ENCODE data around the gene LDHD.
A peak's percentile ranks its signal among the peaks of the same experiment; 100 is the strongest.
"Not testable (repeated sequence)": the region's sequence is repeated elsewhere in the genome, so short reads cannot be mapped to it uniquely, and the experiment has no call there.

The LDHD gene

GRCh38 chr16:75116081-75116910 lies at the start of gene LDHD:
LDHD (minus strand) TSS chr16:75116780; CDS start chr16:75116720, 60 bp downstream.
- no peak for DNase-seq (ENCODE audit: low read depth)

DNA sequence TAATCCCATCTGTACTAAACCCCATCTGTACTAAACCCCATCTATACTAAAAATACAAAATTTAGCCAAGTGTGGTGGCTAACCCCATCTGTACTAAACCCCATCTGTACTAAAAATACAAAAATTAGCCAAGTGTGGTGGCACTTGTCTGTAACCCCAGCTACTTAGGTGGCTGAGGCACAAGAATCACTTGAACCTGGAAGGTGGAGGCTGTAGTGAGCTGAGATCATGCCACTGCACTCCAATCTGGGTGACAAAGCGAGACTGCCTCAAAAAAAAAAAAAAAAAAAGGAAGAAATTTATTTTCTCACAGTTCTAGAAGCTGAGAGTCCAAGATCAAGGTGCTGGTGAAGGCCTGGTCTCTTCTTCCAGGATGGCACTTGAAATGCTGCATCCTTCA lies 43.8 kb upstream of the LDHD start:
- no peak for DNase-seq (ENCODE audit: low read depth)

DNA sequence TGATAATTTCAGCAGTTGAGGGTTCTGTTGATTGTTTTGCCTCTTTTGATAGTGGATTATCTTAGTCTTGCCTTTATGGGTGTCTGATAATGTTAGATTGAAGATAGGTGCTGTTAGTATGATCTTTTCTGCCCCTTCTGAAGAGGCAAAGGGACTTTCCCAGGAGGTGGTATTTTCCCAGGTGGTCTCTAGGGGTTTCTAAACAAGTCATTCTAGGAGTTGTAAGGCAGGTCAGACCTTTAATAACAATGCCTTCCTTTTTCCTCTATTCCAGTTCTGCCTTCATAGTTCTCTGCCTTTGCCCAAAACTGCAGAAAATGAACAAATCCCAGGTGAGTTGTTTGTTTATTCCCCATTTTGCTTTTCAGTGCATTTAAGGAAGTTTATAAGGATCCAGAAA lies 36.1 kb upstream of the LDHD start:
- DNase-seq (ENCODE audit: low read depth), result no peak

DNA sequence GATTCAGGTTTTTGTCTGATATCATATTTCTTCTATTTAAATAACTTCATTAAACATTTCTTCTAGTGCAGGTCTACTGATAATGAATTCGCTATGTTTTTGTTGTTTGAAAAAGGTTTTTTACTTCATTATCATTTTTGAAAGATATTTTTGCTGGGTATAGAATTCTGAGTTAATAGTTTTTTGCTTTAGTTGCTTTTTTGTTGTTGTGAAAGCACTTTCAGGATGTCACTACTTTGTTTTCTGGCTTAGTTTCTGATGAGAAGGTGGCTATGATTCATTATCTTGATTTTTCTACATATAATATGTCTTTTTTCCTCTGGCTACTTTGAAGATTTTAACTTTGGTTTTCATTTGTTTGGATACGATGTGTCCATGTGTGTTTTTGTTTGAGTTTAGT lies 35.2 kb upstream of the LDHD start:
- no peak for DNase-seq (ENCODE audit: low read depth)

DNA sequence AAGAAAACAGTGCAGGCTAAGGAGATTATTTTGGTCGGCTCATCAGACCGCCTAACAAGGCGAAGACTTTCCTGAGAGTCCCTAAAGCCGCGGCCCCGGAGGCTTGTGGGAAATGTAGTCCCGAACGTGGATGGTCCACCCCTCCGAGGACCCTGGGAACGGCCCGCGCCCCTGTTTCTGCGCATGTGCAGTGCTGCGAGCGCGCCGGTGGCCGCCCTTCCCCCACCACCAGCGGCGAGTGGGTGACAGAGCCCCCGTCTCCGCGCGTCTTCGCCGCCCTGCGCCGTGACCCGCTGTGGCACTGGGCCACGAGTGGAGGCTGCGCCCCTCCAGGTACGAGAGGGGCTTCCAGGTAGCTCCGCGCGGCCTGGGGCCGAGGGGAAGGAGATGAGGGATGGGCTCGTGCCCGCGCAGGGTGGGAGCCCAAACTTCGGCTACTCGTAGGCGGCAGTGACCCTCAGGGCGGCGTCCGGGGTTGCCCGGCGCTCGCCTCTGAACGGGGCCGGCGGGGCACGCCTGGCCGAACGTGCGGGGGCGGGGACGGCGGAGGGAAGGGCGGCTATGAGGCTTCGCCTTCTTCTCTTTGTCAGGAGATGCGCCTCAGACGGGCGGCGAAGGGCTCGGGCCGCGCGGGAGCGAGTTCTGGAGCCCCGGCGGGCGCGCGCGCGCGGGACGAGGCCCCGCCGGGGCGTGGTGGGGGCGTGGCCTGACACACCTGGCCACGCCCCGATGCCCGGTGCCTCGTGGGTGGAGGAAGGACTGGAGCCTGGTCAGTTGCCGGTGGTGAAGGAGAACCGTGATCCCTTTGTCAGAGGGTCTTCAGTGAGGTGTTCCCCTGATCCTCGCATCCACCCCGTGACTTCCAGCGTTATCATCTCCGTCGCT lies 32.0 kb upstream of the LDHD start, which contains the start of gene ZFP1:
TSS of gene ZFP1 (plus strand) at position 214 of the 885 bp plus-strand sequence. CDS start 4,428 bp downstream, outside the sequence.
- DNase-seq (ENCODE audit: low read depth), result peak; percentile 92

GRCh38 chr16:75147968-75148310 lies 31.4 kb upstream of the LDHD start:
- DNase-seq (ENCODE audit: low read depth), result no peak

- DNase-seq (ENCODE audit: low read depth), result no peak
Observed at GRCh38 chr16:75143941-75144340, 27.4 kb upstream of the LDHD start.

DNA sequence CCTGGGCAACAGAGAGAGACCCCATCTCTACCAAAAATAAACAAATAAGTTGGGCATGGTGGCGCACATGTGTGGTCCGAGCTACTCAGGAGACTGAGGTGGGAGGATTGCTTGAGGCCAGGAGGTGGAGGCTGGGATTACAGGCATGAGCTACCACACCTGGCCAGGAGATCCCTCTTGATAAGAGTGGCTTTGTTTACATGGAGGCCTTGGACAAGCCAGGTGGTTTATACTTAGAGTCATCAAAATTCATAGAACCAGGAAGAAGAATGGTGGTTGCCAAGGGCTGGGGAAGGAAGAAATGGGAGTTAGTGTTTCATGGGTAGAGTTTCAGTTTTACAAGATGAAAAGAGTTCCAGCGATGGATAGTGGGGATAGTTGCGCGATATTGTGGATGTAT lies 22.9 kb upstream of the LDHD start:
- no peak for DNase-seq (ENCODE audit: low read depth)

DNA sequence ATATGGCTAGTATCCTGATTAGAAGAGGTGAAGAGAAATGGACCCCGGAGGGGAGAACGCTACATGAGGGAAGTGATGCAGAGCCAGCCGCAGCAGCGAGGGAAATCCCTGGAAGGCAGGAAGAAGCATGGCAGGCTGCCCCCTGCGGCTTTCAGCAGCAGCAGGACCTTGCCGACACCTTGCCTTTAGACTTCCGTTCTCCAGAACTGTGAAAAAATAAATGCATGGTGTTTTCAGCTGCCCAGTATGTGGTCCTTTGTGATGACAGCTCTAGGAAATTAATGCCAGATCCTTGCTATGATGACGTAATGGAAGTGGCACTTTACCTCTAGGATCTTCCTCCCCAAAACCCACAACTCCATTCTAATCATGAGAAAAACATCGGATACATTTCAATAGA lies 22.1 kb upstream of the LDHD start:
- no peak for DNase-seq (ENCODE audit: low read depth)

DNA sequence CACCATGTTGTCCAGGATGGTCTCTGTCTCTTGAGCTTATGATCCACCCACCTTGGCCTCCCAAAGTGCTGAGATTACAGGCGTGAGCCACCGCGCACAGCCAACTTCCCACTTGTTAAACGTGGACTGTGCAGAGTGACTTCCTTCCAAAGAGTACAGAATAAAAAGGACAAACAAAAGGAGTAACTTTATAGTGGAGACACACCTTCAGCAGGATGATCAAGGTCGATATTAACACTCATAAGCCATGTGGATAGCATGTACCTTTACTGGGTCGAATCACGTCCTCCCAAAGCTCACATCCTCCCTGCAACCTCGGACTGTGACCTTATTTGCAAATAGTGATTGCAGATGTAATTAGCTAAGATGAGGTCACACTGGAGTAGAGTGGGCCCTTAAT lies 21.7 kb upstream of the LDHD start:
- DNase-seq (ENCODE audit: low read depth), result no peak

GRCh38 chr16:75131081-75131480 lies 14.5 kb upstream of the LDHD start:
- DNase-seq (ENCODE audit: low read depth), result no peak

DNA sequence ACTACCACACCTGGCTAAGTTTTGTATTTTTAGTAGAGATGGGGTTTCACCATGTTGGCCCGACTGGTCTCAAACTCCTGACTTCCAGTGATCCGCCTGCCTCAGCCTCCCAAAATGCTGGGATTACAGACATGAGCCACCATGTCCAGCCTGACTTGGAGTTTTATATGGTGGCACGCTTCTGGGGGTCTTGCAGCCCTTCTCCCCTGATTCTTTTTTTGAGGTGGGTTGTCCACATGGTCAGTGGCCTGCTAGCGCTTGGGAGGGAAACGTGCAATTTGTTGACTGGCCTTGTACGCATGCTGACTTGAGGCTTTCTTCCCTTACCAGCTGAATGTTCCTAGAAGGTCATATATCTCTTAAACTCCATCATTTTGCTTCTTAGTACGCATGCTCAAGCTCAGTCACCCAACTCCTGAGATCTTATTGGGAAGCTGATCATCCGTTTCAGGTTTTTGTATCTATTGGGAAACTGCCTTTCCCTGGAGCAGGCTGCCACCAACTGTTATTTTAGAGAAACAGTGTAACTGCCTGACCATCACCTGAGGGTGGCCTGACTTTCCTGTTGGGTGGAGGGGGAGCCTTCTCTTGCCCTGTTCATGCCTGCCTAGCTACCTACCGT lies 13.7 kb upstream of the LDHD start:
- no peak for DNase-seq (ENCODE audit: low read depth)

- DNase-seq (ENCODE audit: low read depth), result not testable (repeated sequence)
Observed at GRCh38 chr16:75129421-75130149, 13.0 kb upstream of the LDHD start.

DNA sequence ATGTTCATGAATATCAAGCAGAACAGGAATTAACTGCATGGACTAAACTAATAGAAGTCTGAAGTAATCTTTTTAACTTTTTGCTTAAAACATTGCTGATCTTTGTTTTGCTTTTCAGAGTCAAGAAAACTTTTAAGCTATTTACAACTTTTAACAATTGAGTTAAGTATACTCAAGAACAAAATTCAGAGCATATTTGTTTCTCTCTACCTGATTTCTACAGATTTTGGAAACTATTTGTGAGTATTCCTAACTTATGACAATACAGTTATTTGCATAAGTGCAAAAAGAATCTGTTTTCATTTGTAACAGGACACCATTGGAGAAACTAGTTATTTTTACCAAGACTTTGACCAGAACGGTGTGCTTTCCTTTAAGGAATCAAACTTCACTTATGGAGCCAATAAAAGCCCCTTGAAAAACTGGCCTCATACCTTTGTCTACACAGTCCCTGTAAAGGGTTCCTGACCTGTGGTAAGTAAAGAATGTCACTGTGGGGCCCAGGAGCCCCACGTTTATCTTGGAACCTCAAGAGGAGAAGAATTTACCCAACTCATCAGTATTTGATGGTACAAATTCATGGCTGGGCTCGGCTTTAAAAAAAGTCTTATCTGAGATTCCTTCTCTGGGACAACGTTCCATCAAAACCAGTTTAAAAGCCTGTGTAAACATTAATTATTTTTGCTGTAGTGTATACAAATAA lies 11.3 kb upstream of the LDHD start:
- DNase-seq (ENCODE audit: low read depth), result no peak

GRCh38 chr16:75122609-75123008 lies 6.0 kb upstream of the LDHD start:
- no peak for DNase-seq (ENCODE audit: low read depth)

DNA sequence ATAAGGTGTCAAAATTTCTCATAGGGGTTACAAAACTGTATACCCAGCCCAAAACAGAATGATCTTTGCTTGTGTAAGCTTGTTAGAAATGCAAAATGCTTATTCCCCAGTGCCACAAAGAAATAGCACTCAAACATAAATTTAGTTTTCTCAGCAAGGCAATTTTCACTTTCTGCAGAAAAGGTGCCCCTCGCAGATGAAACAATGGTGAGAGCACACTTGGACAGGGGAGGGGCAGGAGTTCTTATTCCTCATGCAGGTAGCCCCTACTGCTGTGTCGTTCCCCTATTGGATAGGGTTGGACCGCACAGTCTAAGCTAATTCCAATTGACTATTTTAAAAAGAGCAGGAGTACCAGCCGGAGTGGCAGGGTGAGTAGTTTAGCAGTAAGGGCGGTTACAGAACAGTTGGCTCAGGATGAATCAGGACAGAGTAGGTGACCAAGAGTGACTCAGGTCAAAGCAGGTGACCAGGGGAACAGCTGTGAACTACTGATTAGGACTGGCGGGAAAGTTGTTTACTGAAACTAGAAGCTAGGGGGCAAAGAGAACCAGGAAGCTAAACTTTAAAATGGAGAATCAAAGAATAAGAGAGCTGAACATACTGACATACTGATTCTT lies 5.5 kb upstream of the LDHD start:
- DNase-seq (ENCODE audit: low read depth), result no peak

DNA sequence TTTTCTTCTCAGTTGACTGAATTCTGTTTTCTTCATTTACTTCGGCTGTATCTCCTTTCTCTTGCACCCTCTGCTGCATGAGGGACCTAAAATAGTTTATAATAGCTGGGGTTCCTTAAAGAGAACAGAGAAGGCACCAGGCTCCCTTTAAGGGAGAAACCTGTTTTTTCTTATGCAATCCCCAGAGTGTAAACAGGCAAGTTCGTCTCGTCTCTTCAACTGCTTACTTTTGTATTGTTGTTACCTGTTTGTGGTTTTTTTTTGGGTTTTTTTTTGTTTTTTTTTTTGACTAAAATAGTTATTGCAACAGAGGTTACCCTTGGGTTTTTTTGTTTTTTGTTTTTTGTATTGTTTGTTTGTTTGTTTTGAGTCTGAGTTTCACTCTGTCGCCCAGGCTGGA lies 3.7 kb upstream of the LDHD start:
- no peak for DNase-seq (ENCODE audit: low read depth)

DNA sequence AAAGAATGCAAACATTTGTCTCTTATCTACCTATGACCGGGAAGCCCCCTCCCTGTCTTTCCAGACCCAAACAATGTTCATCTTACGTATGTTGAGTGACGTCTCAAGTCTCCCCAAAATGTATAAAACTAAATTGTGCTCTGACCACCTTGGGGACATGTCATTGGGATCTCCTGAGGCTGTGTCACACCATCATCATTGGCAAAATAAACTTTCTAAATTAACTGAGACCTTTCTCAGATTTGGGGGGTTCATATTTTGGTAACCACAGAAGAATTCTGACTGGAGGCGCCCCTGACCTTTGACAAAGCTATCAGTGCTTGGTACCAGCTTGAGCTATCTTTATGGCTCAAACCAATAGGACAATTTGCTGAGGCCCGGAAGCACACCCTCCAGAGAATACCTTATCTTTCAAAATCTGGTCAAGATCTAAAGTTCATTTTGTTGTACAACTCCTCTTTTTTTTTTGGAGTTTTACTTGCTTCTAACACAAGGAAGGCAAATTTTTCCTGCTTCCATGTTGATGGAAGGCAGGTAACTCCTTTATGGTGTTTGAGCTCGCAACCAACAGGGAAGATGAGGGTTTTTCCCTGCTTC lies 2.5 kb upstream of the LDHD start:
- no peak for DNase-seq (ENCODE audit: low read depth)

GRCh38 chr16:75116911-75117245 lies 298 bp upstream of the LDHD start:
- no peak for DNase-seq (ENCODE audit: low read depth)

GRCh38 chr16:75114946-75115825 lies 1.4 kb downstream of the LDHD start:
- DNase-seq (ENCODE audit: low read depth), result no peak
